NK-92 treated with Interleukin-12 subunit alpha and Interleukin-12 subunit beta, amount 100 ng/mL, for 24 hours (cell line): ENCODE measurements around the gene TLE3.

Experiments
- DNase-seq: peaks from one replicate; lab custom pipeline; 2025; lab: John Stamatoyannopoulos, UW

TLE3 gene

DNA sequence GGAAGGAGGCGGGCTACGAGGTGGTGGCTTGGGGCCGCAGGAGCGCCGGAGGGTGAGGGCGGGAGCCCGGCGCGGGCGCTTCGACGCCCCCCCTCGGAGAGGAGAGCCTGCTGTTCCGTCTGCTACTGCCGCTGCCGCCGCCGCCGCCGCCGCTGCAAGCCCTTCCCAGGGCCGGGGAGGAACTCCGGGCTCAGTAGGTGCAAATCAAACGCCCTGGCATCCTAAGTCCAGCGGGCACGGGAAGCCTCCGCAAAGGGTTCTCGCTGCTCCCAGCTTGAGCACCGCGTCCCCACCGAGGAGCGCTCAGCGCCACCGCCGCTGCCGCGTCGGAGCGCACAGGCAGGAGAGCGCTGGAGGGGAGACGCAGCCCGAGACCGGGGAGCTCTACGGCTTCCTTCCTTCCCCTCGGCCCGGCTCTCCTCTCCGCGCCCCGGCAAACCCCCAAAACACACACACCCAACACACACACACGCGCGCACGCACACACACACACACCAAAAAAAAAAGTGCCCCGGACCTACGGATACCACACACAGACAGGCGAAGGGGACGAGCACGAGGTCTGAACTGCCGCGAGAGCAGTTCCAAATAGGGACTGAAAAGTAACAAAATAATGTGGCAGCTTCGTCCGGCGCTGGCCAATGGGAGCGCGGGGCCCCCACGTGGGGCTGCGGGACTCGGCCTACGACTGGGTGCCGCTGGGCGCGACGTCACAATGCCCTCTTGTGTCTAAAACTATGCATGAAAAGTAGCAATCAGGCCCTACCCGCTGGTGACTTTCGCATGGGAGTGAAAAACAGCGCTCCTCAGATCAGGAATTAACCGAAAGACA lies at the start of gene TLE3:
Gene TLE3 (minus strand): TSS at position 597 of the 832 bp plus-strand sequence. CDS start 1,119 bp downstream, outside the sequence.
- peak; percentile 86 for DNase-seq

DNA sequence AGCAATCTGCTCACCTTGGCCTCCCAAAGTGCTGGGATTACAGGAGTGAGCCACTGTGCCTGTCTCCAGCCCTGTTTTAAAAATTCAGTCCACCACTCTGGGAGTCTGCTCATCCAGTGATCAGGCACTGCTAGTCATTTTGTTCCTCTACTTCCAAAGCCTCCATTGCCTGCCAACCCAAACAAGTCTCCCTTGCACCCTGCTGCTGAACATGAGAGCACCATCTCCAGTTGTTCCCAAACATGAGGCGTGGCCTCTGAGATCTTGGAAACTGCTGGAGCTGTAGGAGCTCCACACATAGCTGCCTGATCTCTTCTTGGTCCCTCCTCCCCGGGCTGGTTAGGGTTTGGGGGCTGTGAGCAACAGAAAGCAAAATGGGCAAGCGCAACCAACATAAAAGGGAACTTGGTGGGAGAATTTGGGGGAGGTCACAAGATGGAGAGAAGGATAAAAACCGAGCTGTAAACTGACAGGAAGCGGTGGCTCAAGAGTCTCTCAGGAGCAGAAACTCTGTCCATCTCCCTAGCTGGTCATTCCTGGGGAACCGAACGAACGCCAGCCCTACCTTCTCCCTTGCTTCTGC lies 49.6 kb upstream of the TLE3 start:
- DNase-seq, result no peak

DNA sequence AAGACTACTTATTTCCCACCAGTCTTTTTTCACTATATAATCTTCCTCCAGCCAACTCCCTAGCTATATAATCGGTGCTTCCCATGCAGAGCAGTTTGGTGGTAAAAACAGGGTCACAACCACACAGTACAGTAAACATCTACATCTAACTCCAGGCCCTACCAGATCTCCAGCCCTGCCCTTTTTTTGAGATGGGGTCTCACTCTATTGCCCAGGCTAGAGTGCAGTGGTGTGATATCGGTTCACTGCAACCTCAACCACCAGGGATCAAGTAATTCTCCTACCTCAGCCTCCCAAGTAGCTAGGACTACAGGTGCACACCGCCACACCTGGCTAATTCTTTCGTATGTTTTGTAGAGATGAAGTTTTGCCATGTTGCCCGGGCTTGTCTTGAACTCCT lies 49.1 kb upstream of the TLE3 start:
- DNase-seq, result no peak

DNA sequence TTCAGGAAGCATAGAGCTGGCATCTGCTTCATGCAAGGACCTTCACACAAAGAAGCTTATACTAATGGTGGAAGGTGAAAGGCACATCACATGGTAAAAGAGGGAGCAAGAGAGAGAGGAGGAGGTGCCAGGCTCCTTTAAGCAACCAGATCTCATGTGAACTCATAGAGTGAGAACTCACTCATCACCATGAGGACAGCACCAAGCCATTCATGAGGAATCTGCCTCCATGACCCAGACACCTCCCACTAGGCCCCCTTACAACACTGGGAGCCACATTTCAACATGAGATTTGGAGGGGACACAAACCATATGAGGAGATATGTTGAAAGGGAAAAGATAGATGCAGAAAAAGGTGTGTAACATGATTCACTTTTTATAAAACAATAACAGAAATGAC lies 48.4 kb upstream of the TLE3 start:
- DNase-seq, result no peak

DNA sequence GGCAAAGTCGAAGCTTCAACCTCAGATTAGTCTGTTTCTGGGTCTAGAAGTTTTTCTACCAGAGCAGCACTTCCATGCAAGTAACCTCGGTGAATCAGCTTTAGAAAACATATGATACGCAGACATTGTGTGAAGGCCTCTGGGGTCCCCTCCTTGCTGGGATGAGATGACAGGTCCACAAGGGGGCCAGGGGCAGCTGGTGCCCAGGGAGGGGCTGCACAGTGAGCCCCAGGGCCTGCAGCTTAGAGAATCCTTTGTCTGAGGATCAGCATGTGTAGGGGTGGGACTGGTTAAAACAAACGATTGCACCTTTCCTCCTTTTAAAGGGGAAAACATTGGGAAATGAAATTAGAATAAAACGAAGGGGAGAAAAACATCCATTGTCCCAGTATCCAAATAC lies 47.5 kb upstream of the TLE3 start:
- no peak for DNase-seq

DNA sequence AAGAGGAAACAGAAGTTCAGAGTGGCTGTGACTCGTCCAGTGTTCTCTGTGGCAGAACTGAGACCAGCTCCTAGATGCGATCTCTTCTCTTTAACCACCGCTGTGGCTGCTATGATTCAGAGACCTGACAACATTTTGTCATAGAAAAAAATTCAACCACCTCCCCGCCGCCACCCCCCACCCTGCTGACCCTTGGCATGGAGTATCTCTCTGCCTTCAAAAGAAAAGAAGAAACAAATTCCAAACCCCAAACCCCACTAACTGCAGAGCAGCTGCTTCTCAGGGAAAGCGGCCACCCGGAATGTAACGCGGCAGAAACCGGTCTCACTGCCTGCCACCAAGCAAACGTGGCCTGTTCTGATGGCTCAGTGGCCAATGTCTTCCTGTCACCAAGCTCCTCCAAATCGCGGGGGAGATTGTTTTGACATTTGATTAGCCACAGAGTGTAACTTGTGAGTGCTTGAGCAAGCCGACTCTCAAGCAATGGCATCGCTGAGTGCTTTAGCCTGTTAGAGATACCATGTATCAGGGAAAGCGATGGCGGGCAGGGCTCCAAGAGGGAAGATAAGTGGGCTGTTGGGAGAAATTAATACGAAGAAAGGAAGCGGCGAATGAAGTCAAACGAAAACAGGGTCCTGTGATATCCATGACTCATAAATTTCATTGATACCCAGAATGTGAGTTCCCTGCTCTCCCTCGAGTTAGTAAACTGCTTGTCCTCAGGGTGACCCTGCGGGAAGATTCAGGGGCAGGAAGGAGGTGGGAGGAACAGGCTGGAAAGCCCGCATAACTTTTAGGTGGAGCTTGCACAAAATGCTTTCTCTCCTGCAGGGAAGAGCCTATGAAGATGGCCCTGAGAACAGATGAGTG lies 44.8 kb upstream of the TLE3 start:
- DNase-seq, result peak; percentile 61

DNA sequence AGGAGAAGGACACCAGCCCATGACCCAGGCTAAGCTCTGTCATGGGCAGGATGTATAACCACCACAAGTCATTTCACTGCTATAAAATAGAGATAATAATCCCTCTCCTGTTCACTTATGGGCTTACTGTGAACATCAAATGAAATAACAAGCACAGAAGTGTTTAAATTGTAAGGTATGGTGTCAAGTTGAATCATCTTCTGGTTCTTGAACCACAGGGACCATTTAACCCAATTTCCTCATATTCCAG lies 44.3 kb upstream of the TLE3 start:
- DNase-seq, result no peak

DNA sequence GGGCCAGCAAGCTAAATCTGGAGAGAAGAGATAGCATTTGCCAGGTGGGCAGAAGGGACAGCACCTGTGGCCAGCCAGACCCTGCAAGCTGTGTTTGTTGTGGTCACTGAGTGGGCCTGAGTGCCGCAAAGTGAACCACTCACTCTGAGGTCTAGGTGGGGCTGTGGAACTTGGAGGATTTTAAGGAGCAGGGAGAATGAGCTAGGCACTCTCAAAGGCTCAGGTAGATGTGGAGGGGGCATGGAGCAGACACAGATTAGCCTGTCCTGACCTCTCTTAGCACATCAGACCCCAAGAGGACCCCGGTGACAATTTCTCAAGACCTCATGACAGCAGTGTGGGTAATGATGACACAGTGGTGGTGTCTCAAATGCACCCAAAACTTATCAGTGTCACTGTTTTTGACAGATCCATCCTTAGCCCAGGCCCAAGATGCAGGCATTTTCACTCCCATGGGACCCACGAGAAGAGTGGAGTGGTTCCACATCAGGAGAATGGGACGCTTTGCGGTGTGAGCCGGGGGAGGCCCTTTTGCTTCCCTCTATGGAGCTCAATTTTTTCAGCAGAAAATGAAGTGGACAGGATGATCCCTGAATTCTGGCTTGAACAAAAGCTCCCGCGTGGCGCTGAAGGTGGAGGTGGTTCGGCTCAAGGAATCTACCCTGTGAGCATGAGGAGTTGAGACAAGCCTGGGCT lies 43.8 kb upstream of the TLE3 start:
- DNase-seq, result no peak

DNA sequence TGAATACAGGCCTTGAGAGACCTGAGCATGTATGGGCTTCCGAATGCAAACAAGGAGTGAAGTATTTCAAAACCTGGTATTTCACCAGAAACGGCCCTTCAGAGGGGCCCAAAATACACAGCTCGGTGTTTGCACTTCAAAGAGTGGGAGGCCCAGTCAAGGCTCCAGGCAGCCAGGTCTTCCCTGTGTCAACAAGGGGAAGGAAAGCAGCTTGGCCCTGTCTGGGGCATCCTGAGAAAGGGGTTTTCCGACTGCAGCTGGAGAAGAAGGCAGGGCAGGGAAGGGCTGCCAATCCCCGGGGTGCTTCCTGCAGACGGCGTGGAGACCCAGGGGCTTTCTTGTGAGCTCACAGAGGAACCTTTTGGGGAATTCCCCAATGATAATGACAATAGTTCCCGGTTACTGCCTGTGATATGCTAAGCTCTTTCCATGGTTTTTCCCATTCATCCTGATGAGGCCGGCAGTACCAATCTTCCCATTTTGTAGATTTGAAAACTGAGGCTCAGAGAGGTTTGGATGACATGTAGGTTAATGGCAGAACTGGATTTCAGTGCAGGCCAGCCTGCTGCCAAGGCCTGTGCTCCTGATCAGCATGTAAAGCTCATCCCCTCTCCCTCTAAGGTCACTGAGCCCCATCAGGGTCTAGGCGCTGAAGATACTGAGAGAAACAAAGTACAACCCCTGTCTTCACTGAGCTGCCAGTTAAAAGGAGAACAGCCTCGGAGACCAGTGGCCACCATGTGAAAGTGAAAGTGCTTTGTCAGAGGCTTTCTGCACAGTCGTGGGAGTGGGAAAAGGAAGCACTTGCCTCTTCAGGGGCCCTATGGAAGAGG lies 43.0 kb upstream of the TLE3 start:
- no peak for DNase-seq

DNA sequence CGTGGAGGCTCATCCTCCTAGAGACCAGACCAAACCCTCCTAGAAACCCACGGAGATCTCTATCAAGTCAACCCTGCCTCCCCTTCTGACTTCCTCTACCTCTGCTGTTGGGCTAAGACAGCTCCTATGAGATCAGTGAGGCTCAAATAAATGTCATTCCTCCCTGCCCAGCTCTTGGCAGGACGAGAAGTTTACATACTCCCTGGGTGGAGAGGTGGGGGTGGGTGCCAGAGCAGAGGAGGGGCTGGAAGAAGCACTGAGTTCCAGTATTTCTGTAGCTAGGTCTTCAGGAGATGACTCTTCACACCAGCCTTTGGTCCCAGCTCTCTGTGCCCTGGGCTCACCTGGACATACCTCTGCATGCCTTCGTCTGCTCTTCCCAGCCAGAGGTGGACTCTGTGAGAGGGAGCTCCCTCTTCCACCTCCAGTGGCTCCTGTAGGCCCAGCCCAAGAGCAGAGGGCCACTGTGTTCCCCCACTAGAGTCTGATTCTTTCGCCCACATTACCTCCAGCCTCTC lies 42.4 kb upstream of the TLE3 start:
- DNase-seq, result no peak

DNA sequence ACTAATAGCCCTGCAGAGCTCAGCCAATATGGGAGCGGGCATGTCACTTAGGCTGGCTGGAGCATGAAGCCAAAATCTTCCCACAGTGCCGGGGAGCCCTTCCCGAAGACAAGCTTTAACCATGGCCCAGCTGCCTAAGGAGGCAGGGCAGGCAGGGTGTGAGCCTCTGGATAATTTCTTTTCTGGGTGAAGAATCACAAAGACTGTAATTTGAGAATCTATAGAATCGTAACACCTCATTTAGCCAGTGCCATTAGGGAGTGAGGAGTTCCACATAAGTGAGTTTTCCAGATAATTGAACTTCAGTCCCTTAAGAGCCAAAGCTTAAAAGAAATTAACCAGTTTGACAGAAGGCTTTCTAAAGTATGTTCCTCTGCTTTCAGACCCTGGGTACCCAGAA lies 40.2 kb upstream of the TLE3 start:
- DNase-seq, result no peak

DNA sequence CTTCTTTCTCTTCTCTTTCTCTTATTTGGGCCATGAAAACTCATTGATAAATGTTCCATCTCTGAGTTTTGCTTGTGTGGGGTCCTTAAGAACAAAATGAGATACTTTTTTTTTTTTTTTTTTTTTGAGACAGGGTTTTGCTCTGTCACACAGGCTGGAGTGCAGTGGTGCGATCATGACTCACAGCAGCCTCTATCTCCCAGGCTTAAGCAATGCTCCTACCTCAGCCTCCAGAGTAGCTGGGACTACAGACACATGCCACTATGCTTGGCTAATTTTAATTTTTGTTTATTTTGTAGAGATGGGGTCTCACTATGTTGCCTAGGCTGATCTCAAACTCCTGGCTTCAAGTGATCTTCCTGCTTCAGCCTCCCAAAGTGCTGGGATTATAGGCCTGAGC lies 39.3 kb upstream of the TLE3 start:
- DNase-seq, result peak; percentile 33

DNA sequence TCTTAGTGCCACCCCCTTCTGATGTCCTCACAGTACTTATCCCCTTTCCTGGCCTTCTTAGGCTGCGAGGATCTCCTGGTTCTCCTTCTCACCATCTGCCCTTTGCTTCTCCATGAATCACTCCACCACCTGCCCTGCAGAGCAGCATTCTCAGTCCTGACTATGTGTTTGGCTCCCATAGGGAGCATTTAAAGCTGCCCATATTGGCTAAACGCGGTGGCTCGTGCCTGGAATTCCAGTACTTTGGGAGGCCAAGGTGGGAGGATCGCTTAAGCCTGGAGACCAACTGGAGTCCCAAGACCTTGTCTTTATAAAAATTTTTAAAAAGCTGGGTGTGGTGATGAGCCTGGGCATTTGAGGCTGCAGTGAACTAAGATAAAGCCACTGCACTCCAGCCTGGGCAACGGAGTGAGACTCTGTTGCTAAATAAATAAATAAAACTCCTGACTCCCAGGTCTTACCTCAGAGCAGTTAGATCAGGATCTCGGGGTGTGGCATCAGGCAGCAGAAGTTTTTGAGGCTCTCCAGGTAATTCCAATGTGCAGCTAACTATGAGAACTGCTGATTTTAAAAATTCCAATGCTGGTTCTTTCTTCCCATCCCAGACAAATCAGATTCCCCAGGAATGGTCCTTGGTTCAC lies 36.2 kb upstream of the TLE3 start:
- DNase-seq, result no peak

DNA sequence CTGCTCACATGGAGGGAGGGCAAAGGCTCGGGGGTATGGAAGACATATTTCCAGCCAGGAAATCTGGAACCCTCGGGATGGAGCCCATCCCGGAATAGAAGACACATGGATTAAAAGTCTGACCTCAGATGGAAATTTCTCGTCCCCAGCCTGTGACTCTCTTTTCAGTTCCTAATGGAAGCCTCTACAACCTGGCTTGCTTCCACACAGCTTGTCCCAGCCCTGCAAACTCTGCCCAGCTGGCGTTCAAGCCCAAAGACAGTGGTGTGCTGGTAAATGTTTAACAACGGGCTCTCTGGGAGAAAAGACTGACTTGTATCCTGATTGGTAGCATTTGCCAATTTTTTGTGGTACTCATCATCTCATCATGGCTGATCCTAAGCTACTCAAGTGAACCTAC lies 35.6 kb upstream of the TLE3 start:
- no peak for DNase-seq

DNA sequence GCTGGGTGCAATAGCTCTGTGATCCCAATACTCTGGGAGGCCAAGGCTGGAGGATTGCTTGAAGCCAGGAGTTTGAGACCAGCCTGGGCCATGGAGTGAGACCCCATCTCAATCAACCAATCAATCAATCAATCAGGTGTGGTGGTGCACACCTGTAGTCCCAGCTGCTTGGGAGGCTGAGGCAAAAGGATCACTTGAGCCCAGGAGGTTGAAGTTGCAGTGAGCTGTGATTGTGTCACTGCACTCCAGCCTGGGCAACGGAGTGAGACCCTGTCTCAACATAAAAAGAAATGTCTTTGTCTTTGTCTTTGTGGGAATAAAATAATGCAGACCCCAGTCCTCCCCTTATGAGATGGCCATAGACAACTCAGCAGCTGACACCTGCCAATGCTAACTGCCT lies 34.9 kb upstream of the TLE3 start:
- no peak for DNase-seq

DNA sequence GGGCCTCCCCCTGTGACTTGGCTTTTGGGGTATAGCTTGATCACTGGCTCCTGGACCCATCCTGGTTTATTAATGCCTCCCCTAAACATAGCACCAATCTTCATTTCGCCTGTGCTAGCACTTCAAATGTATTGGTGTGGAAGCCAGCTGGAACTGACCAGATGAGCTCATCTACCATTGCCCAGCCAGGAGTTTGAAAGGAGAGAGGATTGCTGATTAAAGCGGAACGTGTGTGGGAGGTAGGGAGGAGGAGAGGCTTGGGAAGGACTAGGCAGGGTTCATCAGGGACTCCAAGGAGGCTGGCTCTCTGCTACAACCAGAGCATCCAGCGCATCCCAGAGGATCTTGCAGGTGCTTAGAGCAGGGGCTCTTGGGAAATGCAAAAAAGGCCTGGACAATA lies 34.4 kb upstream of the TLE3 start:
- no peak for DNase-seq

DNA sequence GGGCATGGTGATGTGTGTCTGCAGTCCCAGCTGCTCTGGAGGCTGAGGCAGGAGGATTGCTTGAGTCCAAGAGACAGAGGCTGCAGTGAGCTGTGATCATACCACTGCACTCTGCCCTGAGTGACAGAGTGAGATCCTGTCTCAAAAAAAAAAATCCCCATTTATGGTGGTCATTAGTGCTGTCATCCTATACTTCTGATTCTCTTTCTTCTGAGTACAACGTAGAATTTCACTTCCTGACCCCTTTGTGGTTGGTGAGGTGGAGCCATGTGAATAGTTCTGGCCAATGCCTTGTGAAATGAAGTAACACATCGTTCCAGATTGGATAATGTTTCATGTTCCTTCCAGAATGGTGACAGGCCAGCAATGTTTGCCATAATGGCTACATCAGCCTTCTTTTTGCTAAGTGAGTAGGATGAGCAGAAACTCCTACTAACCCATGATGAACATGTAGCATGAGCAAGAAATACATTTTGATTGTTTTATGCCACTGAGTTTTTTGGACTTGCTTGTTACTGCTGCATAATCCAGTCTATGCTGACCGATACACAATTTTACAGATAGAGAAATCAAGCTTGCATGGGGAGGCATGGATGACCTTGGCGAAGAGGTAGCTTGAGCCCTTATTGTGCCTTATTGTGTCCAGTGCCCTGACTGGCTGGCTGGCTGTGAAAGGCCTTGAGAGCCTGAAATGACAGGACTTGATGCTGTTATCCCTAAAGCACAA lies 30.9 kb upstream of the TLE3 start:
- DNase-seq, result no peak

DNA sequence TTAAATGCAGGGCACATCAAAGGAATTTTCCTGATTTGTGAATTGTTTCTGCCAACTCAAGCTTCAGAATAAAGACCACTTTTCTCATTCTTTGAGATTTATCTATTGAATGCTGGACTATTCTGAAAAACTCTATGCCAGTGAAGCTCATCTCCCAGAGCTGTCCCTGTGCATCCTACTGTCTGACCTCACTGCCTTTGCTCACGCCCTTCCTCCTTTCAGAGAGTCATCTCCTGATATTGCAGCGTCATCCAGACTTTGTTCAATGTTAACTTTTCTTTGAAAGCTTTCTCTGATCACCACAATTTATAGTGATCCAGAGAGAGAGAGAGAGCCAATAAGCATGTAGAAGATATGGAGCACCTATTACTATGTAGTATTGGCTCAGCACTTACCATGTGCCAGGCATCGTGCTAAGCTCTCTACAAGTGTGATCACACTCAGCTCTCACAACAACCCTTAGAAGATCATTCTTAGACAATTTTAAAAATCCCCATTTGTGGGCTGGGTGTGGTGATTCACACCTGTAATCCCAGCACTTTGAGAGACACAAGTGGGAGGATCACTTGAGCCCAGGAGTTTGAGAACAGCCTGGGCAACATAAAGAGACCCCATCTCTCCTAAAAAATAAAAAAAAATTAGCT lies 30.2 kb upstream of the TLE3 start:
- no peak for DNase-seq

DNA sequence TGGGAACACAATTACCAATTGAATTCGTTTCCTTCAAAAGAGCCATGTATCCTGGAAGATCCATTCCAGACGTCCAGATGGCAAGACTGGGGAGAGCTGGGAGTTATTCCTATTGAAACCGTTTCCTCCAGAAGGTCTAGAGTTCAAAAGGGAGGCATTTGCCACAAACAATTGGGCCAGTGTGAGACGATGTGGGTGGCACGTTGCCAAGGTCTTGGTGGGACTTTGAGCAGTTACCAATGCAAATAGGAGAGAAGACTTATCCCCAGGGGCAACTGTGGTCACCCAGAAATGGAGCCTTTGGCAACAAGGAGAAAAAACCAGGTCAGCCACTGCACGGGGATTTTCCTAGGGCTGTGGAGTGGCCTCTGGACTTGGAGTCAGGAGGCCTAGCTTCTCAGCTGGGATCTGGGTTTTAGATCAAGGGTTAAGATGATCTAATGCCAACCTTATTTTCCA lies 29.6 kb upstream of the TLE3 start:
- no peak for DNase-seq

DNA sequence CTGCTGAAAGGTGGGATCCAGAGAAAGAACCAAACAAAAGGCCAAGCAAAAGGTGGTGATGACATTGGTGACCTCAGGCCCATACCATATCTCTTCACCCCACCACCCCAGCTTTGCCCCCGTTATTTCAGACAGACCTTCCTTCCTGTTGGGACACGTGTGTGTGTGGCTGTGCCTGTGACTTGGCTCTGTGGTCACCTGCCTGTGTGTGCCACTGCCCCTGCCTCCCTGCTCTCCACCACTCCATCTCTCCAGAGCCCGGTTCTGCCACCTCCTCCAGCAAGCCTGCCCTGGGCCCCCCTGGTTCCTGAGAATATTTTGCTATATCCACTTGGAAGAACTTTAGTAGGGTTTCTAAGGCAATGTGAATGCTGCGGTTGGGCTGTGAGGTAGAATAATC lies 28.6 kb upstream of the TLE3 start:
- DNase-seq, result no peak
